ENCODE data around the gene RASAL2.
A peak's percentile ranks its signal among the peaks of the same experiment; 100 is the strongest.
"Not testable (repeated sequence)": the region's sequence is repeated elsewhere in the genome, so short reads cannot be mapped to it uniquely, and the experiment has no call there.

RASAL2 gene

GRCh38 chr1:178500091-178500770, 406.3 kb downstream of the RASAL2 start:
- DNase-seq: no peak

GRCh38 chr1:178500936-178501554, 407.1 kb downstream of the RASAL2 start:
- no peak for DNase-seq

GRCh38 chr1:178501705-178502329, 407.9 kb downstream of the RASAL2 start:
- DNase-seq: peak; percentile 63

GRCh38 chr1:178502330-178502714, 408.4 kb downstream of the RASAL2 start:
- no peak for DNase-seq

- DNase-seq: no peak
Measured at GRCh38 chr1:178502856-178503255, 409.0 kb downstream of the RASAL2 start.

GRCh38 chr1:178503316-178503715, 409.4 kb downstream of the RASAL2 start:
- DNase-seq: not testable (repeated sequence)

- DNase-seq: no peak
Measured at GRCh38 chr1:178503849-178504248, 409.9 kb downstream of the RASAL2 start.

- DNase-seq: no peak
Measured at GRCh38 chr1:178504286-178504685, 410.4 kb downstream of the RASAL2 start.

GRCh38 chr1:178506177-178506576, 412.3 kb downstream of the RASAL2 start:
- no peak for DNase-seq

- no peak for DNase-seq
Measured at GRCh38 chr1:178506669-178507068, 412.8 kb downstream of the RASAL2 start.

GRCh38 chr1:178509414-178510007, 415.6 kb downstream of the RASAL2 start:
- DNase-seq: no peak

- DNase-seq: no peak
Measured at GRCh38 chr1:178510155-178510554, 416.3 kb downstream of the RASAL2 start.

- no peak for DNase-seq
Measured at GRCh38 chr1:178512566-178513277, 418.8 kb downstream of the RASAL2 start, which contains the start of gene TEX35. TEX35 (plus strand) TSS chr1:178513109; CDS start chr1:178513189, 80 bp downstream.

- DNase-seq: no peak
Measured at GRCh38 chr1:178513278-178513983, 419.5 kb downstream of the RASAL2 start.

- no peak for DNase-seq
Measured at GRCh38 chr1:178516110-178516509, 422.2 kb downstream of the RASAL2 start.

GRCh38 chr1:178518894-178519293, 425.0 kb downstream of the RASAL2 start:
- DNase-seq: no peak

- no peak for DNase-seq
Measured at GRCh38 chr1:178520803-178521202, 426.9 kb downstream of the RASAL2 start.

GRCh38 chr1:178521241-178521640, 427.3 kb downstream of the RASAL2 start:
- no peak for DNase-seq

- DNase-seq: no peak
Measured at GRCh38 chr1:178527117-178527516, 433.2 kb downstream of the RASAL2 start.

GRCh38 chr1:178528228-178528952, 434.5 kb downstream of the RASAL2 start:
- no peak for DNase-seq

- no peak for DNase-seq
Measured at GRCh38 chr1:178528953-178529335, 435.0 kb downstream of the RASAL2 start.
